Measurements from ENCODE around the gene KCNMA1.

DNA sequence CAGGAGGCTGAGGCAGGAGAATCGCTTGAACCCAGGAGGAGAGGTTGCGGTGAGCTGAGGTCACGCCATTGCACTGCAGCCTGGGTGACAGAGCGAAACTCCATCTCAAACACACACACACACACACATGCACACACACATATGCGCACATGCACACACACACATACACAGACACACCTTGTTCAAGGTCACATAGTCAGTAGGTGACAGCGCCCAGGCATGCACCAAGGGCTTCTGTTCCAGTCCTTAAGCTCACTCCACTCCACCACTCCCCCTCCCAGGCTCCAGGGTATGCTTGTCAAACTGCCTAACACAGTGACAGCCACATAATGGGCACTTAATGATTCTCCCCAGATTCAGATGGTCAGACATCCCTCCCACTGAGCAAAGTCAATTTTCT, 37.0 kb downstream of the KCNMA1 start:
- TF ChIP-seq, protein P1, sequence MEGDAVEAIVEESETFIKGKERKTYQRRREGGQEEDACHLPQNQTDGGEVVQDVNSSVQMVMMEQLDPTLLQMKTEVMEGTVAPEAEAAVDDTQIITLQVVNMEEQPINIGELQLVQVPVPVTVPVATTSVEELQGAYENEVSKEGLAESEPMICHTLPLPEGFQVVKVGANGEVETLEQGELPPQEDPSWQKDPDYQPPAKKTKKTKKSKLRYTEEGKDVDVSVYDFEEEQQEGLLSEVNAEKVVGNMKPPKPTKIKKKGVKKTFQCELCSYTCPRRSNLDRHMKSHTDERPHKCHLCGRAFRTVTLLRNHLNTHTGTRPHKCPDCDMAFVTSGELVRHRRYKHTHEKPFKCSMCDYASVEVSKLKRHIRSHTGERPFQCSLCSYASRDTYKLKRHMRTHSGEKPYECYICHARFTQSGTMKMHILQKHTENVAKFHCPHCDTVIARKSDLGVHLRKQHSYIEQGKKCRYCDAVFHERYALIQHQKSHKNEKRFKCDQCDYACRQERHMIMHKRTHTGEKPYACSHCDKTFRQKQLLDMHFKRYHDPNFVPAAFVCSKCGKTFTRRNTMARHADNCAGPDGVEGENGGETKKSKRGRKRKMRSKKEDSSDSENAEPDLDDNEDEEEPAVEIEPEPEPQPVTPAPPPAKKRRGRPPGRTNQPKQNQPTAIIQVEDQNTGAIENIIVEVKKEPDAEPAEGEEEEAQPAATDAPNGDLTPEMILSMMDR (IDR thresholded peaks at IDR 0.05), result no peak
- no peak for TF ChIP-seq ZFX (IDR thresholded peaks at IDR 0.05; ENCODE audit: borderline replicate concordance)

Measured in 22Rv1 (cell line).